Lung microvascular endothelial cell (primary cell): ENCODE data around the gene MYH14. TPM values are rescaled to one million over a fixed set of nuclear protein-coding genes. Genes with fewer than 3 reads are reported as not detected.

Experiments used
- DNase-seq, 2 donors: peaks; one replicate each; pipeline versions ENCODE4 v3.0.0 to v3.0.0-alpha.2; 2010; ENCODE audit warnings: low read depth in 2 of 2
- total RNA-seq: library from RNA; depleted of rRNA; stranded (reverse); fragments of >200 nt; gene quantifications from 2 replicates; pipeline ENCODE4 v1.2.1, GENCODE V29; 2014

Gene MYH14
- total RNA-seq, 1 donor from 2014 or later: under 0.01 TPM

GRCh38 chr19:50359328-50359818, 156.0 kb downstream of the MYH14 start:
- no peak for DNase-seq

Other genes starting within 250 kb of the MYH14 start
- not detected in 2 replicates for gene SIGLEC11, start 242.4 kb upstream of the MYH14 start, total RNA-seq
- gene VRK3, start 178.2 kb upstream of the MYH14 start, total RNA-seq: 13.7 and 18.3 TPM in 2 replicates
- 3.7 and 4.6 TPM in 2 replicates for gene ZNF473, start 177.6 kb upstream of the MYH14 start, total RNA-seq
- not detected in 2 replicates for gene IZUMO2, start 40.3 kb upstream of the MYH14 start, total RNA-seq
- gene KCNC3, start 125.8 kb downstream of the MYH14 start, total RNA-seq: 0.22 and 0.40 TPM in 2 replicates
- under 0.01 TPM in 1 of 2 replicates, not detected in the other for gene NAPSA, start 162.0 kb downstream of the MYH14 start, total RNA-seq
- gene NR1H2, start 172.8 kb downstream of the MYH14 start, total RNA-seq: 35.5 and 66.7 TPM in 2 replicates
- 38.1 and 39.5 TPM in 2 replicates for gene POLD1, start 180.7 kb downstream of the MYH14 start, total RNA-seq
- gene SPIB, start 215.3 kb downstream of the MYH14 start, total RNA-seq: not detected in 2 replicates
- not detected in 2 replicates for gene MYBPC2, start 229.3 kb downstream of the MYH14 start, total RNA-seq